ENCODE results near the gene BCL2L2. TPM values are rescaled to one million over a fixed set of nuclear protein-coding genes. Genes with fewer than 3 reads are reported as not detected.

Gene BCL2L2
- total and polyA plus RNA-seq, 2 of the 8 experiments (the other 6 are each of a cell fraction or from before 2014, with no cell fraction given), result 9.3 to 13.8 TPM

Small RNAs within 50 kb of the gene (small RNA-seq; reads per million reads assigned to genes)
- gene RNU6-1046P (ENCODE audit: insufficient read depth), result not detected

Other genes starting within 250 kb of the BCL2L2 start
- 18.1 TPM in 2 replicates for gene CDH24, start 249.3 kb upstream of the BCL2L2 start, total RNA-seq (2021; fragmentation: NEBNext Ultra II Directional; extraction: Animal tissue kit (Norgen Biotek cat#: 25700))
- 27.6 and 41.8 TPM in 2 replicates for gene CDH24, start 249.3 kb upstream of the BCL2L2 start, polyA plus RNA-seq (2011; rRNA removed)
- 233 and 237 TPM in 2 replicates for gene ACIN1, start 211.7 kb upstream of the BCL2L2 start, total RNA-seq (2021; fragmentation: NEBNext Ultra II Directional; extraction: Animal tissue kit (Norgen Biotek cat#: 25700))
- gene ACIN1, start 211.7 kb upstream of the BCL2L2 start, polyA plus RNA-seq (2011; rRNA removed), result 132 and 153 TPM in 2 replicates
- gene C14orf119, start 211.3 kb upstream of the BCL2L2 start, total RNA-seq (2021; fragmentation: NEBNext Ultra II Directional; extraction: Animal tissue kit (Norgen Biotek cat#: 25700)), result 78.1 and 91.2 TPM in 2 replicates
- 49.8 and 94.0 TPM in 2 replicates for gene C14orf119, start 211.3 kb upstream of the BCL2L2 start, polyA plus RNA-seq (2011; rRNA removed)
- gene CIROP, start 201.8 kb upstream of the BCL2L2 start, total RNA-seq (2021; fragmentation: NEBNext Ultra II Directional; extraction: Animal tissue kit (Norgen Biotek cat#: 25700)), result not detected in 2 replicates
- 0.03 and 0.06 TPM in 2 replicates for gene CIROP, start 201.8 kb upstream of the BCL2L2 start, polyA plus RNA-seq (2011; rRNA removed)
- gene CEBPE, start 187.6 kb upstream of the BCL2L2 start, total RNA-seq (2021; fragmentation: NEBNext Ultra II Directional; extraction: Animal tissue kit (Norgen Biotek cat#: 25700)), result not detected in 2 replicates
- 0.05 and 0.06 TPM in 2 replicates for gene CEBPE, start 187.6 kb upstream of the BCL2L2 start, polyA plus RNA-seq (2011; rRNA removed)
- 204 and 209 TPM in 2 replicates for gene SLC7A8, start 123.2 kb upstream of the BCL2L2 start, total RNA-seq (2021; fragmentation: NEBNext Ultra II Directional; extraction: Animal tissue kit (Norgen Biotek cat#: 25700))
- gene SLC7A8, start 123.2 kb upstream of the BCL2L2 start, polyA plus RNA-seq (2011; rRNA removed), result 181 and 182 TPM in 2 replicates
- 1.2 TPM in 1 of 2 replicates, not detected in the other for gene RNF212B, start 68.9 kb upstream of the BCL2L2 start, total RNA-seq (2021; fragmentation: NEBNext Ultra II Directional; extraction: Animal tissue kit (Norgen Biotek cat#: 25700))
- 0.36 and 0.95 TPM in 2 replicates for gene RNF212B, start 68.9 kb upstream of the BCL2L2 start, polyA plus RNA-seq (2011; rRNA removed)
- 9.1 and 9.7 TPM in 2 replicates for gene HOMEZ, start 20.7 kb upstream of the BCL2L2 start, total RNA-seq (2021; fragmentation: NEBNext Ultra II Directional; extraction: Animal tissue kit (Norgen Biotek cat#: 25700))
- gene HOMEZ, start 20.7 kb upstream of the BCL2L2 start, polyA plus RNA-seq (2011; rRNA removed), result 12.3 and 15.9 TPM in 2 replicates
- gene PPP1R3E, start 4.0 kb upstream of the BCL2L2 start, total RNA-seq (2021; fragmentation: NEBNext Ultra II Directional; extraction: Animal tissue kit (Norgen Biotek cat#: 25700)), result 3.7 and 4.4 TPM in 2 replicates
- gene PPP1R3E, start 4.0 kb upstream of the BCL2L2 start, polyA plus RNA-seq (2011; rRNA removed), result 3.5 and 4.7 TPM in 2 replicates
- gene PABPN1, start 14.6 kb downstream of the BCL2L2 start, total RNA-seq (2021; fragmentation: NEBNext Ultra II Directional; extraction: Animal tissue kit (Norgen Biotek cat#: 25700)), result 300 and 312 TPM in 2 replicates
- 229 and 331 TPM in 2 replicates for gene PABPN1, start 14.6 kb downstream of the BCL2L2 start, polyA plus RNA-seq (2011; rRNA removed)
- 39.4 and 43.0 TPM in 2 replicates for gene SLC22A17, start 46.1 kb downstream of the BCL2L2 start, total RNA-seq (2021; fragmentation: NEBNext Ultra II Directional; extraction: Animal tissue kit (Norgen Biotek cat#: 25700))
- gene SLC22A17, start 46.1 kb downstream of the BCL2L2 start, polyA plus RNA-seq (2011; rRNA removed), result 49.0 and 77.7 TPM in 2 replicates
- gene EFS, start 58.3 kb downstream of the BCL2L2 start, total RNA-seq (2021; fragmentation: NEBNext Ultra II Directional; extraction: Animal tissue kit (Norgen Biotek cat#: 25700)), result 27.8 and 29.0 TPM in 2 replicates
- 28.6 and 39.0 TPM in 2 replicates for gene EFS, start 58.3 kb downstream of the BCL2L2 start, polyA plus RNA-seq (2011; rRNA removed)
- gene IL25, start 66.0 kb downstream of the BCL2L2 start, total RNA-seq (2021; fragmentation: NEBNext Ultra II Directional; extraction: Animal tissue kit (Norgen Biotek cat#: 25700)), result not detected in 2 replicates
- not detected in 2 replicates for gene IL25, start 66.0 kb downstream of the BCL2L2 start, polyA plus RNA-seq (2011; rRNA removed)
- gene CMTM5, start 70.2 kb downstream of the BCL2L2 start, total RNA-seq (2021; fragmentation: NEBNext Ultra II Directional; extraction: Animal tissue kit (Norgen Biotek cat#: 25700)), result not detected in 2 replicates
- gene CMTM5, start 70.2 kb downstream of the BCL2L2 start, polyA plus RNA-seq (2011; rRNA removed), result 2.1 and 2.8 TPM in 2 replicates
- not detected in 2 replicates for gene MYH6, start 101.4 kb downstream of the BCL2L2 start, total RNA-seq (2021; fragmentation: NEBNext Ultra II Directional; extraction: Animal tissue kit (Norgen Biotek cat#: 25700))
- gene MYH6, start 101.4 kb downstream of the BCL2L2 start, polyA plus RNA-seq (2011; rRNA removed), result 0.03 and 0.05 TPM in 2 replicates
- not detected in 2 replicates for gene MYH7, start 128.8 kb downstream of the BCL2L2 start, total RNA-seq (2021; fragmentation: NEBNext Ultra II Directional; extraction: Animal tissue kit (Norgen Biotek cat#: 25700))
- gene MYH7, start 128.8 kb downstream of the BCL2L2 start, polyA plus RNA-seq (2011; rRNA removed), result 0.02 TPM in 1 of 2 replicates, not detected in the other
- 48.8 and 56.0 TPM in 2 replicates for gene NGDN, start 162.9 kb downstream of the BCL2L2 start, total RNA-seq (2021; fragmentation: NEBNext Ultra II Directional; extraction: Animal tissue kit (Norgen Biotek cat#: 25700))
- gene NGDN, start 162.9 kb downstream of the BCL2L2 start, polyA plus RNA-seq (2011; rRNA removed), result 22.4 and 39.8 TPM in 2 replicates
- 27.0 and 28.6 TPM in 2 replicates for gene ZFHX2, start 244.9 kb downstream of the BCL2L2 start, total RNA-seq (2021; fragmentation: NEBNext Ultra II Directional; extraction: Animal tissue kit (Norgen Biotek cat#: 25700))
- 2.7 and 3.7 TPM in 2 replicates for gene ZFHX2, start 244.9 kb downstream of the BCL2L2 start, polyA plus RNA-seq (2011; rRNA removed)
- 14.8 and 16.6 TPM in 2 replicates for gene THTPA, start 249.4 kb downstream of the BCL2L2 start, total RNA-seq (2021; fragmentation: NEBNext Ultra II Directional; extraction: Animal tissue kit (Norgen Biotek cat#: 25700))
- gene THTPA, start 249.4 kb downstream of the BCL2L2 start, polyA plus RNA-seq (2011; rRNA removed), result 19.0 and 23.4 TPM in 2 replicates

Measured in H1 (cell line).